Measurements from ENCODE around the gene PROM1.

PROM1 gene

GRCh38 chr4:16106956-16107355 is 23.1 kb upstream of the PROM1 start:
- no peak for DNase-seq (ENCODE audit: low spot score)

GRCh38 chr4:16104520-16104919 is 20.7 kb upstream of the PROM1 start:
- DNase-seq (ENCODE audit: low spot score) = no peak

- DNase-seq (ENCODE audit: low spot score) = no peak
Measured at GRCh38 chr4:16102356-16102755, 18.5 kb upstream of the PROM1 start.

- DNase-seq (ENCODE audit: low spot score) = no peak
Measured at GRCh38 chr4:16100833-16101232, 17.0 kb upstream of the PROM1 start.

- no peak for DNase-seq (ENCODE audit: low spot score)
Measured at GRCh38 chr4:16092682-16093319, 9.0 kb upstream of the PROM1 start.

- no peak for DNase-seq (ENCODE audit: low spot score)
Measured at GRCh38 chr4:16090096-16090705, 6.4 kb upstream of the PROM1 start.

GRCh38 chr4:16089156-16089555 is 5.3 kb upstream of the PROM1 start:
- no peak for DNase-seq (ENCODE audit: low spot score)

GRCh38 chr4:16088601-16089000 is 4.8 kb upstream of the PROM1 start:
- no peak for DNase-seq (ENCODE audit: low spot score)

- no peak for DNase-seq (ENCODE audit: low spot score)
Measured at GRCh38 chr4:16085822-16086221, 2.0 kb upstream of the PROM1 start.

- no peak for DNase-seq (ENCODE audit: low spot score)
Measured at GRCh38 chr4:16082426-16083240, 1.2 kb downstream of the PROM1 start.

GRCh38 chr4:16082041-16082425 is 1.8 kb downstream of the PROM1 start:
- DNase-seq (ENCODE audit: low spot score) = no peak

- no peak for DNase-seq (ENCODE audit: low spot score)
Measured at GRCh38 chr4:16079046-16079445, 4.8 kb downstream of the PROM1 start.

GRCh38 chr4:16078195-16078760 is 5.5 kb downstream of the PROM1 start:
- DNase-seq (ENCODE audit: low spot score) = no peak

- no peak for DNase-seq (ENCODE audit: low spot score)
Measured at GRCh38 chr4:16077786-16078185, 6.0 kb downstream of the PROM1 start.

GRCh38 chr4:16075975-16076757 is 7.7 kb downstream of the PROM1 start:
- no peak for DNase-seq (ENCODE audit: low spot score)

GRCh38 chr4:16075061-16075460 is 8.8 kb downstream of the PROM1 start:
- no peak for DNase-seq (ENCODE audit: low spot score)

- DNase-seq (ENCODE audit: low spot score) = no peak
Measured at GRCh38 chr4:16072168-16072567, 11.7 kb downstream of the PROM1 start.

- no peak for DNase-seq (ENCODE audit: low spot score)
Measured at GRCh38 chr4:16070203-16070602, 13.6 kb downstream of the PROM1 start.

GRCh38 chr4:16067515-16067914 is 16.3 kb downstream of the PROM1 start:
- no peak for DNase-seq (ENCODE audit: low spot score)

- no peak for DNase-seq (ENCODE audit: low spot score)
Measured at GRCh38 chr4:16066586-16067128, 17.2 kb downstream of the PROM1 start.

- DNase-seq (ENCODE audit: low spot score) = no peak
Measured at GRCh38 chr4:16065066-16065465, 18.8 kb downstream of the PROM1 start.

GRCh38 chr4:16062601-16063000 is 21.2 kb downstream of the PROM1 start:
- DNase-seq (ENCODE audit: low spot score) = no peak
